GM06990 (cell line): ENCODE measurements around the gene REX1BD.

Experiments
- DNase-seq: peaks from one replicate; pipeline ENCODE4 v3.0.0-alpha.2; 2011; ENCODE audit not compliant: insufficient read length; ENCODE audit errors: extremely low read depth
- H3K27me3 ChIP-seq: replicated peaks from 2 replicates; pipeline ENCODE4 v1.6.0; 2011; ENCODE audit warnings: low read length; ENCODE audit not compliant: control insufficient read depth, insufficient read depth
- H3K36me3 ChIP-seq: 2 replicates; pipeline ENCODE4 v1.5.1; 2011; ENCODE audit warnings: low read length; ENCODE audit not compliant: control insufficient read depth, insufficient read depth
- H3K4me3 ChIP-seq: replicated peaks from 2 replicates; pipeline ENCODE4 v1.5.1; 2011; ENCODE audit warnings: low read depth, mild to moderate bottlenecking, control low read depth, low read length
- TF ChIP-seq, protein P1 (sequence below): IDR thresholded peaks from 2 replicates; pipeline ENCODE4 v1.5.1; 2011; ENCODE audit warnings: low read length, control low read depth, mild to moderate bottlenecking, inconsistent platforms; ENCODE audit not compliant: insufficient read depth, poor library complexity, severe bottlenecking

REX1BD gene

DNA sequence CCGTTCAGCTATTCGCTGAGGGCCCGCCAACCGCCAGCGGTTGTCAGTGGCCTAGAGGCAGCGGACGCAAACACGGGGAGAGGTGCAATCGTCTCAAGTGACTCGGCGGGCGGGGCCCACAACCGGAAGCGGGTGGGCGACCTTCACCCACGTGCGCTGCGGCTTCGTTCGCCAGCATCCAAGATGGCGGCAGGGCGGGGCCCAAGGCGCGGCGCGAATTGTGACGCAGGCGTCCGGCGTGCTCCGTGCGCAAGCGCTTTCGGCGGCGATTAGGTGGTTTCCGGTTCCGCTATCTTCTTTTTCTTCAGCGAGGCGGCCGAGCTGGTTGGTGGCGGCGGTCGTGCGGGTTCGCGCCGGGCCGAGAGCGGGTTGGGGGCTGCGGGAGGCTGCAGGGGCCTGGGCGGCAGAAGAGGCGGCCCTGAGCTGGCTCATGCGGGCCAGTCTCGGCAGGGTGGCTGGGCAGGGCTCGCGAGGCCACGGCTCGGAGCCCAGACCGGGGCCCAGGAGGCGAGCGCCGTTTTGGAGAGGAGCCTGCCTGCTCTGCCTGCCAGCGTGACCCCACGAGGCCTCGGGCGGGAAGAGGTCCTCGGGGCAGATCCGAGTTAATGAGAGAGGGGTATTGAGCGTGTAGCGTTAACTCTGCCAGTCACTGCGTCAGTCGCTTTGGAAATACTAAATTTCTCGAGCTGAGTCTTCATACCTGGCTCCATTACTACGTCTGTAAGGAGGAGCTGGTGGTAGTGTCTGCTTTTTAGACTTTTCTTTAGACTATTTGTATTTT is 16.8 kb upstream of the REX1BD start, which contains the start of gene UBA52:
UBA52 (plus strand) TSS at position 294 of the 781 bp plus-strand sequence. CDS start 1,444 bp downstream, outside the sequence.
- DNase-seq: peak; percentile 99
- H3K4me3 ChIP-seq: peak within 1 kb of the TSS; percentile 99
- H3K27me3 ChIP-seq: no peaks in the 10 kb centered on the region
- TF ChIP-seq, protein P1, sequence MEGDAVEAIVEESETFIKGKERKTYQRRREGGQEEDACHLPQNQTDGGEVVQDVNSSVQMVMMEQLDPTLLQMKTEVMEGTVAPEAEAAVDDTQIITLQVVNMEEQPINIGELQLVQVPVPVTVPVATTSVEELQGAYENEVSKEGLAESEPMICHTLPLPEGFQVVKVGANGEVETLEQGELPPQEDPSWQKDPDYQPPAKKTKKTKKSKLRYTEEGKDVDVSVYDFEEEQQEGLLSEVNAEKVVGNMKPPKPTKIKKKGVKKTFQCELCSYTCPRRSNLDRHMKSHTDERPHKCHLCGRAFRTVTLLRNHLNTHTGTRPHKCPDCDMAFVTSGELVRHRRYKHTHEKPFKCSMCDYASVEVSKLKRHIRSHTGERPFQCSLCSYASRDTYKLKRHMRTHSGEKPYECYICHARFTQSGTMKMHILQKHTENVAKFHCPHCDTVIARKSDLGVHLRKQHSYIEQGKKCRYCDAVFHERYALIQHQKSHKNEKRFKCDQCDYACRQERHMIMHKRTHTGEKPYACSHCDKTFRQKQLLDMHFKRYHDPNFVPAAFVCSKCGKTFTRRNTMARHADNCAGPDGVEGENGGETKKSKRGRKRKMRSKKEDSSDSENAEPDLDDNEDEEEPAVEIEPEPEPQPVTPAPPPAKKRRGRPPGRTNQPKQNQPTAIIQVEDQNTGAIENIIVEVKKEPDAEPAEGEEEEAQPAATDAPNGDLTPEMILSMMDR: no peak
- peaks cover 41% of the 10 kb centered on the region for H3K36me3 ChIP-seq

DNA sequence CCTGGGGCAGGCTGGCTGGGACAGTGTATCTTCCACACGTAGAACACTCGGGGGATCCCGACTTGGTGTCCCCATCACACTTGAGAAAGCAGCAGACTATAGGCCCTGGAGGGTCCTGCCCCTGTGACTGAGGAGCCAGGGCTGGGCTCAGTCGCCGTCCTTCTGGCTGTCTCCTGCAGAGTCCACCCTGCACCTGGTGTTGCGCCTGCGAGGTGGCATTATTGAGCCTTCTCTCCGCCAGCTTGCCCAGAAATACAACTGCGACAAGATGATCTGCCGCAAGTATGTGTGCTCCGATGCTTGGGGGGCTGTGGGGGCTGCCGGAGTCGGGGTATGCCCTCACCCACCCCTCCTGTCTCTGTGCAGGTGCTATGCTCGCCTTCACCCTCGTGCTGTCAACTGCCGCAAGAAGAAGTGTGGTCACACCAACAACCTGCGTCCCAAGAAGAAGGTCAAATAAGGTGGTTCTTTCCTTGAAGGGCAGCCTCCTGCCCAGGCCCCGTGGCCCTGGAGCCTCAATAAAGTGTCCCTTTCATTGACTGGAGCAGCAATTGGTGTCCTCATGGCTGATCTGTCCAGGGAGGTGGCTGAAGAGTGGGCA is 13.8 kb upstream of the REX1BD start:
- Histone ChIP-seq H3K4me3 (no peak overlapping the region), H3K27me3 (no peaks in the 10 kb centered on the region), H3K36me3 (peaks cover 33% of the 10 kb centered on the region)
- no peak for DNase-seq
- TF ChIP-seq, protein P1: no peak

DNA sequence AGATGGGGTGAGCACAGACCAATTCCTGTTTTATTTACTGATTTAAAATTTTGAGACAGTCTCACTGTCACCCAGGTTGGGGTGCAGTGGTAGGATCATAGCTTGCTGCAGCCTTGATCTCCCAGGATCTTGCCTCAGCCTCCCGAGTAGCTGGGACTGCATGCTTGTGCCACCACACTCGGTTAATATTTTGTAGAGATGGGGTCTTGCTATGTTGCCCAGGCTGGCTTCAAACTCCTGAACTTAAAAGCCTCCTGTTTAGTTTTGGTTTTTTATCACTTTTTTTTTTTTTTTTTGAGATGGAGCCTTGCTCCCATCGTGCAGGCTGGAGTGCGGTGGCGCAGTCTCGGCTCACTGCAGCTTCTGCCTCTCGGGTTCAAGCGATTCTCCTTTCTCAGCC is 12.2 kb upstream of the REX1BD start:
- H3K36me3 ChIP-seq: peaks cover 33% of the 10 kb centered on the region
- TF ChIP-seq, protein P1: no peak
- no peaks in the 10 kb centered on the region for H3K27me3 ChIP-seq
- no peak overlapping the region for H3K4me3 ChIP-seq
- no peak for DNase-seq

DNA sequence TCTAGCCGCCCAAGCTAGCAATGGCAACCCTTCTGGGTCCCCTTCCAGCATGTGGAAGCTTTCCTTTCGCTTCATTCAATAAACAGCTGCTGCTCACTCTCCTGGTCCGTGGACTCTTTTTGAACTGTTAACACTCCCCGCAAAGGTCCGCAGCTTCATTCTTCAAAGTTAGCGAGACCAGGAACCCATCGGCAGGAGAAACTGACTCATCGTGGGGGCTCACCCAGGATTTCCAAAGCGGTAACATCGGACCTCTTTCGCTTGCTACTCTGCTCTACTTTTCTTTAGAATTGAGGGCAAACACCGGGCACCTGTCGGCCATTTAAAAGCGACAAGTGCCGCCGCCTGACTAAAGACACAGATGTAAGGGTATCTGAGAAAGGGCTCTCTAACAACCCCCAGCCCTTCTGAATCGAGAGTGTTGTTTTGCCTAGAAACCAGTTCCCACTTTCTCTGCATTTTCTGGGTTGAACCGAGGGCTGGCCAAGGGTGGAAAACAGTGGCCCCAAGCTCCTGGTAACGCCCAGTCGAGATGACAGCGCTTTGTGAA is 11.2 kb upstream of the REX1BD start:
- TF ChIP-seq, protein P1: no peak
- Histone ChIP-seq H3K36me3 (peaks cover 33% of the 10 kb centered on the region), H3K27me3 (no peaks in the 10 kb centered on the region), H3K4me3 (no peak overlapping the region)
- no peak for DNase-seq

DNA sequence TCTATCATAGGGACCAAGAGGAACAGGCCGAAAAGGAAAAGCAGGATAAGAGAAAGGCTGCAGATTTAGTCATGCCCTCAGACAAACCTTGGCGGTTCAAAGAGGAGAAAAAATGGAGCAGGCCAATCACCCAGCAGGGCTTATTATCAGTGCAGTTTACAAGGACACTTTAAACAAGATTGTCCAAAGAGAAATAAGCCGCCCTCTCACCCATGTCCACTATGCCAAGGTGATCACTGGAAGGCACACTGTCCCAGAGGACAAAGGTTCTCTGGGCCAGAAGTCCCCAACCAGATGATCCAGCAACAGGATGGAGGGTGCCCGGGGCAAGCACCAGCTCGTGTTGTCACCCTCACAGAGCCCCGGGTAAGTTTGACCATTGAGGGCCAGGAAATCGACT is 8.3 kb upstream of the REX1BD start:
- TF ChIP-seq, protein P1: no peak
- Histone ChIP-seq H3K4me3 (no peak overlapping the region), H3K27me3 (no peaks in the 10 kb centered on the region)

More for the DNA sequence above, 8.3 kb upstream of the REX1BD start:
- peaks cover 18% of the 10 kb centered on the region for H3K36me3 ChIP-seq
- DNase-seq: no peak
